NCI-H2171 treated with DMSO at 0.1 percent for 48 hours (cell line): ENCODE measurements around the gene STIL.
"Not testable (repeated sequence)": the region's sequence is repeated elsewhere in the genome, so short reads cannot be mapped to it uniquely, and the experiment has no call there.

ENCODE experiments used
- DNase-seq: peaks from one replicate; lab custom pipeline; 2025; lab: John Stamatoyannopoulos, UW

The STIL gene

DNA sequence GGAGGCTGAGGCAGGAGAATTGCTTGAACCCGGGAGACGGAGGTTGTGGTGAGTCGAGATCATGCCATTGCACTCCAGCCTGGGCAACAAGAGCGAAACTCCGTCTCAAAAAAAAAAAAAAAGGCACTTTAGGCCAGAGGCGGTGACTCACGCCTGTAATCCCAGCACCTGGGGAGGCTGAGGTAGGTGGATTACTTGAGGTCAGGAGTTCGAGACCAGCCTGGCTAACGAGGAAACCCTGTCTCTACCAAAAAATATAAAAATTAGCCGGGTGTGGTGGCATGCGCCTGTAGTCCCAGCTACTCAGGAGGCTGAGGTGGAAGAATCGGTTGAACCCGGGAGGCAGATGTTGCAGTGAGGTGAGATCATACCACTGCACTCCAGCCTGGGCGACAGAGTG is 6.0 kb upstream of the STIL start:
- DNase-seq = not testable (repeated sequence)

DNA sequence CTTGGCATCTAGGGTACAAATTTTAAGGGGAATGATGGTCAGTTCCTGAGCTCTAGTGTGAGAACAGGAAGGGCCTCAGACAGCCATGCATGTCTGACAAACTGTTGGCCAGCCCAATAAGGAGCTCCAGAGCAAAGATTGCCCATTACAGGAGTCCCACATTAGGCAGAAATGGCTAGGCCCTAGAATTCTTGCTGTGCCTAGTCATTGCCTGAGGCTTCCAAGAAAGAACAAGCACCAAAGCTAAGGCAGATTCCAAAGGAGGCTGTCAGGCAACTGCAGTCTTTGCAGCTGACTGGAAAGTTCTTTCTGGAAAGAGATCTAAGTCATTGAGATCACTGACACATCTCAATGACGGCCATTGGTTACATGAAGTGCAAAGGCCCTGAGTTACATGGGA is 3.9 kb upstream of the STIL start:
- DNase-seq = no peak

DNA sequence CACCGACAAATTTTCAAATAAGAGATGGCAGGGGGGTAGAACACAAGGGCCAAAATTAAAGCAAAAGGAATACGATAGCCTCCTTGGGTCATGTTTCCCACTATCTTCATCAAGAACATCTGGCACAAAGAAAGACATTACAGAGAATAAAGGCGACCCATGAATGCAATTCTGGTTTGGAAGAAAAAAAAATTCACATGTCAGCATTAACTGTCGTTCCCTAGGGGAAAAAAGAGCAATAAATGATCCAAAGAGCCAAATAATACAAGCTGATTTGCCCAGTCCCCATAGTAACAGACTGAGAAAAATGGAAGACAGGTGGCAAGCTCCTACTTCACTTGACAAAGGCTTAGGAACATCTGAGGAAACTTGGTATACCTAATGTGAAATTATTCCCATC is 4.5 kb downstream of the STIL start:
- peak; percentile 98 for DNase-seq

DNA sequence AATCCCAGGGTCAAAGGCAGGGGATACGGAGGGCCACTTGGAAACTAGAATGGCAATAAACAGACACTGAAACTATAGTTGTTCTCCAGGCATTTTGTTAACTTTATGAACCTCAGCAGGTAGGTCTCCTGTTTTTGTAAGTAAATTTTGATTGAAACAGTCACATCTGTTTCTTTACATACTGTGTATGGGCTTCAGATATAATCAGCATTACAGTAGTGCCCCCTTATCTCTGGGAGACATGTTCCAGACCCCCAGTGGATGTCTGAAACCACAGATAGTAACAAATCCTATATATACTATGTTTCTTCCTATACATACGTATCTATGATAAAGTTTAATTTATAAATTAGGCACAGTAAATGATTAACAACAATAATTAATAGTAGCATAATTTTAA is 11.5 kb downstream of the STIL start:
- no peak for DNase-seq

DNA sequence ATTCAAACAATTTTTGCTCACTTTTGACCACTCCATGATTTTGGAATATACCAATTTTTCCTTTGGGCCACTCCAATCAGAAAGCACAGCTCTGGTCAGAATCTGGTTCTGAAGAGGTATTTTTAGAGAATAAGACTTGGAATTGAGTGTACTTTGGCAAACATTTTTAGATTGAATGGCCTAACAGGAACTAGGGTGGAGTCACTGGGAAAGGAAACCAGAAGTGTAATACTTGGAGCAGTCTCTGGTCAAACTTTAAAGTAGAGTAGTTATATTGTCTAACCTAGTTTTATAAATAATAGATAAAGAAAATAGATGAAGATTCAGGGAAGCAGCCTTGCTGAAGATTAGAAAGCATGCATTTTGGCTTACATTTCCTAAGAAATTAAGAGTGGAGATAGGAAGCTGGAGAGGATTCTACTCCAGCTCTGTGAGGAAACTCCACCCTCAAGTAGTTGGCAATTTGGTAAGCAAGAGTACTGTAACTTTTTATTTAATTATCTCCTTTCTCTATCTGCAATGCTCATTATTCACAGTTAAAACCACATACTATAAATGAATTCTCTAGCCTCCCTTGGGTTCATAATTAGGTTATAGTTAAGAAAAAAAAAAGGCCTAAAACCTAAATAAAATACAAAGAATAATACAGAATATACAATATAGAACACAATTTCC is 15.8 kb downstream of the STIL start:
- DNase-seq = no peak

DNA sequence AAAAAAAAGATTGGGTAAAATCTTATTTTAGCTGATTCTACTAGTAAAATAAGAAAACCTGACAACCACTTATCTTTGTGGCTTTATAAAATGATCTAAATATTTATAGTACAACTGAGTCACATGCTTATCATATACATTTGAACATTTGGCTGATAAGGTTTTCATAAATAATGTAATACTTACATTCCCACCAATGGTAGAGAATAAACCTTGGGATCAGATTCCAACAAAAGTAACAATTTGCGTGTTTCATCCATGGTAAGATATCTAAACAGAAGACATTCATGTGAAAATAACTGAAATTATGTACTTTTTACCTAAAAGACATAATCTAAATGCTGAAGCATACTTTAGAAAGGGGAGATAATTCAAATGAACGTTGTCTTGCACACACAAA is 18.4 kb downstream of the STIL start:
- no peak for DNase-seq

DNA sequence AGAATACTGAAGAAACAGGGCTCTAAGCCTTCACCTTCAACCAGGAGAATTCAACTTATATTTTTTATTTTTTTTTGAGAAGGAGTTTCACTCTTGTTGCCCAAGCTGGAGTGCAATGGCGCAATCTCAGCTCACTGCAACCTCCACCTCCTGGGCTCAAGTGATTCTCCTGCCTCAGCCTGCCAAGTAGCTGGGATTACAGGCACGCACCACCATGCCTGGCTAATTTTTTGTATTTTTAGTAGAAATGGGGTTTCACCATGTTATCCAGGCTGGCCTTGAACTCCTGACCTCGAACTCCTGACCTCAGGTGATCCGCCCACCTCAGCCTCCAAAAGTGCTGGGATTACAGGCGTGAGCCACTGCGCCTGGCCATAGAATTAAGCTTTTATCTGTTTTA is 19.1 kb downstream of the STIL start:
- not testable (repeated sequence) for DNase-seq

DNA sequence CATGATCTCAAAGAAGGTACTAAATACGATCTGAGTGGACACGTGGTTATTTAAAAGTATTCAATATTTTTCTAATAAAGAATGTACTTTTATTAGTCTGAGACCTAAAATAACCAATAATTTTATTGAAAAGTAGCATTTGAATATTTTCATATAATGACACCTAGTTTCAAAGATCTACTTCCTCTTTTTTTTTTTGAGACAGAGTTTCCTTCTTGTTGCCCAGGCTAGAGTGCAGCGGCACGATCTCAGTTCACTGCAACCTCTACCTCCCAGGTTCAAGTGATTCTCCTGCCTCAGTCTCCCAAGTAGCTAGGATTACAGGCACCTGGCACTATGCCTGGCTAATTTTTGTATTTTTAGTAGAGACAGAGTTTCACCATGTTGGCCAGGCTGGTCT is 25.8 kb downstream of the STIL start:
- not testable (repeated sequence) for DNase-seq

DNA sequence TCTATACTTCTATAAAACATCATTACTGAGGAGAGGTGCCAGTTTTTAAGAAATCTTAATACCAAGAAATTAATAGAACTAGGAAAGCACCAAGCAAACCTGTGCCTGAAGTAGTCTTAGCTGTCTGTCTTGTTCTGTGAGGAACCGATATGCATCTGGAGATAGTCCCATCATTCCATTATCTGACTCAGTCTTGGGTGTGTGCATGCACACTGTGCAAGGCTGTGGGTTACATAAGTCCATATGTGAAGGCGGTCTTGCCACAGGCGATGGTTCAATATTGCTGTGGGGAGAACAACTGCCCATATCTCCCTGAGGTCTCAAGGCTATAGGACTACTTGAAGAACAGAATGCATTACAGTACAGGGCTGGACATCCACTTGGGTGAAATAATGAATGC is 33.8 kb downstream of the STIL start:
- no peak for DNase-seq

DNA sequence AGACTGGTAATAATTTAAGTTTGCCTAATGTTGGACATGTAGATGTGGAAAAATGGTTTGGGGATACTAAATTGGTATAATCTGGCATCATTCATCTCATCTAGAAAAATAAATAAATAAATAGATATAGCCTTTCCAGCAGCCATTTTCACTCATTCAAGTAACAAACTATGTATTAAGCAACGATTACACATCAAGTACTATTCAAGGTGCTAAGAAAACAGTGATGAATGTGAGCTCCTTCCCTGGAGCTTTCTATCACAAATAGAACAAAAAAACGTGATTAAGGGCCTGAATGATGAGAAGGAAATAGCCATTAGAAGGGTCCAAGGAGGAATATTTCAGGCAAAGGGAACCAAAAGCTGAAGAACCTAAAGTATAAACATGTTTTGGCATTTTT is 37.1 kb downstream of the STIL start:
- no peak for DNase-seq

DNA sequence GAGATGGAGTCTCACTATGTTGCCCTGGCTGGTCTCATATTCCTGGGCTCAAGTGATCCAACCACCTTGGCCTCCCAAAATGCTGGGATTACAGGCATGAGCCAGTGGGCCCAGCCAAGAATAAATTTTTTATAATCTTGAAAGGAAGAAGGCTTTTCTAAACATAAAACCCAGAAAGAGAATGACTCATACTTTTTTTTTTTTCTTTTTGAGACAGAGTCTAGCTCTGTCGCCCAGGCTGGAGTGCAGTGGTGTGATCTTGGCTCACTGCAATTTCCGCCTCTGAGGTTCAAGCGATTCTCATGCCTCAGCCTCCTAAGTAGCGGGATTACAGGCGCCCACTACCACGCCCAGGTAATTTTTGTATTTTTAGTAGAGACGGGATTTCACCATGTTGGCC is 38.1 kb downstream of the STIL start:
- DNase-seq = not testable (repeated sequence)

DNA sequence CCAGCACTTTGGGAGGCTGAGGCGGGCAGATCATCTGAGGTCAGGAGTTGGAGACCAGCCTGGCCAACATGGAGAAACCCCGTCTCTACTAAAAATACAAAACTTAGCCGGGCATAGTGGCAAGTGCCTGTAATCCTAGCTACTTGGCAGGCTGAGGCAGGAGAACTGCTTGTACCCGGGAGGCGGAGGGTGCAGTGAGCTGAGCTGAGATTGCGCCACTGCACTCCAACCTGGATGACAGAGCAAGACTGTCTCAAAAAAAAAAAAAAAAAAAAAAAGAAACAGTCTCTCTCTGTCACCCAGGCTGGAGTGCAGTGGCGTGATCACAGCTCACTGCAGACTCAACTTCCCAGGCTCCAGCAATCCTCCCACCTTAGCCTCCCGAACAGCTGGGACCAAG is 48.4 kb downstream of the STIL start:
- not testable (repeated sequence) for DNase-seq

DNA sequence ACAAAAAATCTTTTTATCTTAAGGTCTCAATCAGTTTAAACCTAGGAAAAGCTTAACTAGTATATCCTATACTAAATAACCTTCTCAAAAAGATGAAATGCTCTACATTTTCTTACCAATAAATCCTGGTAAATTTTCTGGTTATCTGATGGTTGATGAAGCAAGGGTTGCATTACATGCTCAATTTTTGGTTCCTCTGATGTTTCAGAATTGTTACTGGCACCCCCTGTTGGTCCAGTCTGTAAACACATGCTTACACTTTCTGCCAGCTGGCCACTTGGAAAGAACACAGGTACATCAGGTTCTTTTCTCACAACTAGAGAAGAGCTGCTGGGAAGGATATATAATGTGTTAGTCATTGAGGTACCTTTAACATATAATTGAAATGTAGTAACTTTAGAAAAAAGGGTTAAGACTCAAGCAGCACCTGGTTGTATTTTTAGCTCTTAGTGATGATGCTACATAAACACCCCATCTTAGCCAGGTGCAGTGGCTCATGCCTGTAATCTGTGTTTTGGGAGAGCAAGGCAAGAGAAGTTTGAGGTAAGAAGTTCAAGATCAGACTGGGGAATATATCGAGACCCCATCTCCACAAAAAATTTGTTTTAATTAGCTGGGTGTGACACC is 51.0 kb downstream of the STIL start:
- peak; percentile 22 for DNase-seq

DNA sequence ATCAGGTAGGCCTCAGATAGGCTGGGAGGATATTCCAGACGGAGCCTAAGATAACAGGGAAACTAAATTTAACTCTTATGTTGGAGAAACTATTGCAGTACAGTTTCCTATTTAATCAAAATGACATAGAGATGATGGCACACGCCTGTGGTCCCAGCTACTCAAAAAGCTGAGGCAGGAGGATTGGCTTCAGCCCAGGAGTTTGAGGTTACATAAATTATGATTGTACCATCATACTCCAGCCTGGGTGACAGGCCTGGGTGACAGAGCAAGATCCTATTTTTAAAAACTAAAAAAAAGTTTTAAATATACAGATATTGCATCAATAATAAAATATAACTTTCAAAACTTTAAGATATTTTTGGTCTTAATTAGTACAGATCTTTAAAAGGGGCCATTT is 56.7 kb downstream of the STIL start:
- DNase-seq = no peak

DNA sequence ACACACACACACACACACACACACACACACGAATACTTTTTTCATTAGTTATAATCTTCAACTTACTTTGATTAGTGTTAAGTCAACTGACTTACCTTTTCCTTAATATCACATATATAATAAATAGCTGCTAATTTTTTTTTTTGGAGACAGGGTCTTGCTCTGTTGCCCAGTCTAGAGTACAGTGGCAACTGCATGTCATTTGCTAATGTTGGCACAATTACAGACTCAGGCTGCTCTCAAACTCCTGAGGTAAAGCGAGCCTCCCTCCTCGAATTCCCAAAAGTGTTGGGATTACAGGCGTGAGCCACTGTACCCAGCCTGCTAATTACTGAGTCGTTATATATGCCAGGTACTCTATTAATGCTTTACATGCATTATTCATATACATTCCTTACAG is 61.2 kb downstream of the STIL start:
- no peak for DNase-seq

DNA sequence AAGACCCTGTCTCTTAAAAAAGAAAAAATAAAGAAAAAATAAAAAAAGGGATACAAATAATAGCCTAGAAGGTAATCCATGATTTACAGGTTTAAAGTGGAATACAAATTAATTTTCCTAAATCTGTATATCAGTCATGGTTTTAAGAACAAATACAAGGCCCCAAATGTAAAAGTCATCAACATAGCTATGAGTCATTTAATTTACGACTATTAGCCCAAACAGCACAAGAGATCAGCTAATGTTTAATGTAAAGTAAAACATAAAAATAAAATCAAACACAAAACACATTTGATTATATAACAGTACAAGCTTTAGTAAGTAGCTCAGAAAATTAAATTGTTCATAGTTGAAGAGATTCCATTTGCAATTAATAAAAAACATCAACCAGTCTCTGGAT is 61.6 kb downstream of the STIL start:
- DNase-seq = no peak

DNA sequence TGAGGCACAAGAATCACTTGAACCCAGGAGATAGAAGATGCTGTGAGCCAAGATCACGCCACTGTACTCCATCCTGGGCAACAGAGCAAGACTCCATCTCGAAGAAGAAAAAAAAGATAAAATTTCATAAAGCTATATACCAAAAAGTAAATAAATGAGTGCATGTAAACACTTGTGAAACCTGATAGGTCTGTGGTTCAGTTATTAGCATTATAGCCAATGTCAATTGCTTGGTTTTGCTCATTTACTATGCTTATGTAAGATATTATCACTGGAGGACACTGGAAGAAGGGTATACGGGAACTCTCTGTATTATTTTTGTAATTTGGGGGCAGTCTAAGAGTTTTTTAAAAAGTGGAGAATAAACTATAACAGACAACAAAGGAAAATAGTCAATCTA is 64.2 kb downstream of the STIL start:
- DNase-seq = no peak

DNA sequence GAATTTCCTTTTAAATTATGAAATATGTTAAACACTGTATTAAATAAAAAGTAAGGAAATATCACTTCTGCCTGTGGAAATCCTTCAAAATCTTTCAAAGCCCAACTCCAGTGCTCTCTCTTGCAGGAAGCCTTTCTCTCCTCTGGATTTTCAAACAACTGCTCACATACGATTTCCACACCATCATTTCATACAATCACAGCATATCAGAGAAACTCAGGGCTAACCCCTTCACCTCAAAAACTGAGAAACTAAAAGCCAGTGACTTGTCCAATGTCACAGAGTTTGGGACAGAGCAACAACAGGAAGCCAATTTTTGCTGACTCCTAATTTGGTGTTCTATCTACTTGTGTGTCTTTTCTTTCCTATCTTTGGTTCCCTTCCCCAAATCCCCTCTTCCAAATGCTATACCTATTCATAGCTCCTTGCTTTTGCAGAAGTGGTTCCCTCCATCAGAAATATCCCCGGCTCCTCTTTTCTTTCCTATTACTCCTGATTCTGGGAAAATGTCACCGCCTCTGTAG is 69.5 kb downstream of the STIL start:
- no peak for DNase-seq

DNA sequence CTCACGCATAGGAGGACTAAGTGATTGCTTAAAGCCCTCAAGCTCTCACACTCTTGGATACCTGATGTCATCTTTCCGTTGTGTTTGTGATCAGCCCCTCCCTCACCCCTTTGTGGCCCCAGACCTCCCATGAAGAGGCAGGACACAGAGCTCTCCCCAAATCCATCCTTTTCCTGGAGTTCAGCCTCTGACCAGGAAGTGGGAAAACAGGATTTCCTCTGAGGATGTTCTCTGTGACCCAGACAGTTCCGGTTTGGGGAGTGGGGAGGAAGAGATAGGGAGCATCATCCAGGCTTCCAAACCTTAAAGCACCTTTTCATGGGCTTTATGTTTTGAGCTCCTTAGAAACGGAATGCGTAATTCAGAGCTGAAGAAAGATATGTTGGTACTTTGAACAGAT is 70.0 kb downstream of the STIL start:
- DNase-seq = no peak

DNA sequence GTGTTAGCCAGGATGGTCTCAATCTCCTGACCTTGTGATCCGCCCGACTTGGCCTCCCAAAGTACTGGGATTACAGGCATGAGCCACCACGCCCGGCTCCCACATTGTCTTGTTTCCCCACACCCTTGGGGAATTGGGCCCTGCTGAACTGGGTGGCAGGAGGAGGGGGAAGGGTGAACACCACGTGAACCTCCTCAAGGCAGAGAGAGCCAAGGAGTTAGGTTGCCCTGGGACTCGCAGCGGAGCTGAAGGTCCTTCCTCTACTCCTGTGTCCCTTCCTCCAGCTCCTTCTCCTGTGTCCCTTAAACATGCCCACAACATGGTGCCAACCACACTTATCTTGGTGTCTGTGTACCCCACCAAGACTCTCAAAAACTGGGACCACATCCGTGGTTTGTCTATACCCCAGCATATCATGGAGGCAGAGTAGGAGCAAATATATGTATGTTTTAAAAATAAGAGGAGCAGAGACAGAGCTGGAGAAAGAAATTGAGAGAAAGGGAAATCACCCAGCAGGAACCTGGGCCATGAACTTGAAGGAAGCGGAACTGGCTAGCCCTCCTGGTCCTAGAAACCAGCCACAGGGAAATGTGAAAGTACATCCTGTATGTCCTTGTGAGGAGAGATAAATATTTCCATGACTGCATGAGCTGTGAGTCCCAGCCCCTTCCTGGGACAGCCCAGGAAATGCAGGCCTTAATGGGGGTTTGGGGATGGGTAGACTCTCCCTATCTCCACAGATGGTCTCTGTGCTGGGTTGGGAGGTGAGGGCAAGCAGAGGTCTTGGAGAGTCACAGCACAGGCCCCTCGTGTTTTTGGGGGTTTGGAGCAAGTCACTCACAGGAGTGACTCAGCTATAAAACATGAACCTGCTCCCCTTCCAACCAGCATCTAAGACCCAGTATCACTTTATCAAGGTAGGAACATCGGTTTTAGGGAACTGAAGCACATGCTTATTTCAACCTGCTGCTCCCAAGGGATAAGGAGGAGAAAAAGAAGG is 72.5 kb downstream of the STIL start:
- DNase-seq = no peak

DNA sequence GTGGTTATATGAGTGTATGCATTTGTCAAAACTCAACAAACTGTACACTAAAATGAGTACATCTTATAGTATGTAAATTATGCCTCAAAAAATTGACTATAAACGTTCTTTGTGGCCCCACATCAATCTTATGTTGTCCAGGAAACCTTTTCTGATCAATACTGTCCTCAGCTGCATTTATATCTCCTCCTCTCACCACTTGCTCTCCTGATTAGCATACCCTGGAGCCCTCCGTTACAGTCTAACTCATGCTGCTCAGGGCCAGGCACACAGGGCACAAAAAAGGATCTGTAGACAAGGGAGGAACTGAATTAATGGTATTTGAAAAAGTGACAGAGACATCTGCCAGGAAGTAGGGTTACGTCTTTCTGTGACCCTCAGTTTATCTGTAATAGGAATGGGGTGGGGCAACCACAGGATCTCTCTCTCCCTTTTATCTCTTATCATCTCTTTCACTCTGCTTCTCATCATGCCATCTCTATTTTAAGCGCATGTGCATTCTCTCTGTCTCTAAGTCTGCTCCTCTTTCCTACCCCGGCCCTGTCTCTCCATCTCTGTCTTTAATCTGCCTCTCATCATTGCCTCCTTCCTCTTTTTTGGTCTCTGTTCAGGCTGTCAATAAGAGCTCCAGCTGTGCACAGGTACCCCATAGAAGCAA is 74.9 kb downstream of the STIL start:
- DNase-seq = no peak

DNA sequence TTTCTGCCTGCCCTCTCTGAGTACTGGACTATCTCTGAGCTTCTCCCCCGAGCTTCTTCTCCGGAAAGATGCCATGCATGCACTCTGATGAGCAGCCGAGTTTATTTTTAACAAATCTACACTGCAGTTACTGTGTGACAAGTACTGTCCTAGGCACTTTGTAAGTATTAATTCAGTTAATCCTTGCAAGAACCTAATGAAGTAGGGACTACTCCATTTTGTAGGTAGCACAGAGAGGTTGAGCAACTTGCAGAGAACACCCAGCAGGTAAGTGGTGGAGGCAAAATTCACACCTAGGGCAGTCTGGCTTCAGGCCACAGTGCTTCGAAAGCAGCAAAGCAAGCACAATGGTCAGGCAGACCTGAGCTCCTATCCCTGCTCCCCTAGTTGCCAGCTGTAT is 78.1 kb downstream of the STIL start:
- no peak for DNase-seq
